ENCODE results near the gene PARP15.

DNA sequence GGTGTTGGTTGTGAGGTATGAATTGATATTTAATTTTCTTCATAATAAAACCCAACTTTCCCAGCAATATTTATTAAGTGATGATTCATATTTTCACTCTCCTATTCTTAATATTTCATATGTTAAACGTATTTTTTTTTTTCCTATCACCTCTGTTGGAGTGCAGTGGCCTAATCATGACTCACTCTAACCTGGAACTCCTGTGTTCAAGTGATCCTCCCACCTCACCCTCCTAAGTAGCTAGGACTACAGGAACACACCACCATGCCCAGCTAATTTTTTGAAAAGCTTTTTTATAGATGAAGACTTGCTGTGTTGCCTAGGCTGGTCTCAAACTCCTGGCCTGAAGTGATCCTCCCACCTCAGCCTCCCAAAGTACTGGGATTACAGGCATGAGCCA is 8.6 kb downstream of the PARP15 start:
- no peak for TF ChIP-seq POLR2AphosphoS5 (IDR thresholded peaks at IDR 0.05)
- TF ChIP-seq, protein P1, sequence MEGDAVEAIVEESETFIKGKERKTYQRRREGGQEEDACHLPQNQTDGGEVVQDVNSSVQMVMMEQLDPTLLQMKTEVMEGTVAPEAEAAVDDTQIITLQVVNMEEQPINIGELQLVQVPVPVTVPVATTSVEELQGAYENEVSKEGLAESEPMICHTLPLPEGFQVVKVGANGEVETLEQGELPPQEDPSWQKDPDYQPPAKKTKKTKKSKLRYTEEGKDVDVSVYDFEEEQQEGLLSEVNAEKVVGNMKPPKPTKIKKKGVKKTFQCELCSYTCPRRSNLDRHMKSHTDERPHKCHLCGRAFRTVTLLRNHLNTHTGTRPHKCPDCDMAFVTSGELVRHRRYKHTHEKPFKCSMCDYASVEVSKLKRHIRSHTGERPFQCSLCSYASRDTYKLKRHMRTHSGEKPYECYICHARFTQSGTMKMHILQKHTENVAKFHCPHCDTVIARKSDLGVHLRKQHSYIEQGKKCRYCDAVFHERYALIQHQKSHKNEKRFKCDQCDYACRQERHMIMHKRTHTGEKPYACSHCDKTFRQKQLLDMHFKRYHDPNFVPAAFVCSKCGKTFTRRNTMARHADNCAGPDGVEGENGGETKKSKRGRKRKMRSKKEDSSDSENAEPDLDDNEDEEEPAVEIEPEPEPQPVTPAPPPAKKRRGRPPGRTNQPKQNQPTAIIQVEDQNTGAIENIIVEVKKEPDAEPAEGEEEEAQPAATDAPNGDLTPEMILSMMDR (IDR thresholded peaks at IDR 0.05 in 8 of 11, conservative IDR thresholded peaks at IDR 0.05 in 3 of 11), result no peak
- TF ChIP-seq POLR2A (IDR thresholded peaks at IDR 0.05), result no peak
